Hematopoietic multipotent progenitor cell treated with erythropoietin and hydrocortisone succinate and interleukin-3 and kit ligand, for 4 days (in vitro differentiated cells): ENCODE data around the gene CPA5.

Experiments
- DNase-seq: peaks from one replicate; pipeline ENCODE4 v3.0.0-alpha.2; 2015

The CPA5 gene

GRCh38 chr7:130380861-130381455 lies 36.3 kb downstream of the CPA5 start:
- DNase-seq = no peak

- no peak for DNase-seq
Measured at GRCh38 chr7:130381468-130382312, 37.1 kb downstream of the CPA5 start.

DNA sequence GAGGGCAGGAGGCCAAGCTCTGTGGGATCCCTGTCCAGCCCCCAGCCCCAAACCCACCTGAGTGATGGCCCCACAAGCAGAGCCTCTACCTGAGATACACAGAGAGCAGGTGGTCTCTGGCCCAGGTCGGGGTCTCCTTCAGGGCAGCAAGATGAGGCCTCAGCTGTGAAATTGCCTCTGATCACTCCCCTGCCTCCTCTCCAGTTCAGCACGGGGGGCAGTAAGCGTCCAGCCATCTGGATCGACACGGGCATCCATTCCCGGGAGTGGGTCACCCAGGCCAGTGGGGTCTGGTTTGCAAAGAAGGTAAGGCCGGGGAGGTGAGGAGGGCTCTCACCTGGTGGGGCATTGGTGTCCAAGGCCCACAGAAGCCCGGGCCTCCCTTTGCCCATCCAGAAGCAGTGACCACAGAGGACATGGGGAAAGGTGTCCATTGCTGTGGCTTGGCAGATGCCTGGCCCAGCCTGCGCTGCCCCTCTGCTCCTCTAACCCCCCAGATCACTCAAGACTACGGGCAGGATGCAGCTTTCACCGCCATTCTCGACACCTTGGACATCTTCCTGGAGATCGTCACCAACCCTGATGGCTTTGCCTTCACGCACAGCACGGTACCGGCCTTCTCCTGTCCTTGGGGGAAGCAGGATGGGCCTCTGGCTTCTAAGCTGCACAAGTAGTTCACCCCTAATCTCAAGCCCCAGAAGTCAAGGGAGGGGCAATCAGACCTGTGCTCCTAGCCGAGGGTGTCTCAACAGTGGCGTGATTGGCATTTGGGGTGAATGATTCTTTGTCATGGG lies 38.8 kb downstream of the CPA5 start:
- no peak for DNase-seq

GRCh38 chr7:130384371-130384801 lies 39.8 kb downstream of the CPA5 start:
- DNase-seq = peak; percentile 34

DNA sequence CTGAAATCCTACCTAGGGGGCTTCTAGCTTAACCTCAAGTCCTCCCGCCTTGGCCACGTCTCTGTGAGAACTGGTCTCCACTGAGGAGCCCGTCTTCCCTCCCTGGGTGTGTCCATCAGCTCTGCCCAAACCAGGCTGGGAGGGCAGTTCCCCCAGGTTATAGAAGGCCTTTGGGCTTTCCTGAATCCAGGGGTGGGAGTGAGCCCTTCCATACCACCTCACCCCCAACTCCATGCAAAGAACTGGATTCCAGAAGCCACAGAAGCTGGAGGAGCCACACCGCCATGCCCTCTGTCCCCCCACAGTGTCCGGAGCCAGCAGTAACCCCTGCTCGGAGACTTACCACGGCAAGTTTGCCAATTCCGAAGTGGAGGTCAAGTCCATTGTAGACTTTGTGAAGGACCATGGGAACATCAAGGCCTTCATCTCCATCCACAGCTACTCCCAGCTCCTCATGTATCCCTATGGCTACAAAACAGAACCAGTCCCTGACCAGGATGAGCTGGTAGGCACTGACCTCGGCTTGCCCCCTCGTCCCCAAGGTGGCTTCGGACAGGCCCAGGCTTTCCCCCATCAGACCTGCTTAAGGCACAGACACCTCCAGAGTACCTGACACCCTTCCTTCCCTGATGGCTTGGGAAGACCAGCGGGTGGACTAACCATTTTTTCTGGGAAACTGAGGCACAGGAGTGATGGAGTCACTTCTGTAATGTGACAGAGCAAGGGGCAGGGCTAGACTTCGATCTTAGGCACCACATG lies 40.4 kb downstream of the CPA5 start:
- DNase-seq = no peak

DNA sequence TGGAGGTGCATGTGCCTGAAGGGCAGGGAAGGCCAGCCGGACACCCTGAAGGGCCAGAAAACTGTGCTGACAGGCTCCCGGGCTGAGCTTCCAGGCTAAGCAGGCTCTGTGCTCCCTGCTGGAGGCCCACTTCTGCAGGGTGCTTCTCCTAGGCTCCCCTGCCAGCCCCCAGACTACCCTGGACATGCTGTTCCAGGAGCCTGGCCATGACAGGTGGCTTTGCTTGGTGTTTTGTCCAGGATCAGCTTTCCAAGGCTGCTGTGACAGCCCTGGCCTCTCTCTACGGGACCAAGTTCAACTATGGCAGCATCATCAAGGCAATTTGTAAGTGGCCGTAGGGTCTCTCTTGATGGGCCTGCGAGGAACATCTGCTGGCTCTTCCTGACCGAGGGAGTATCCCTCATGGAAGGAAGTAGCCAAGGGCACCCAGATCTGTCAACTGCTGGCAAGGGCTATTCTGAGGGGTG lies 41.0 kb downstream of the CPA5 start:
- DNase-seq = no peak

GRCh38 chr7:130386876-130387275 lies 42.3 kb downstream of the CPA5 start:
- no peak for DNase-seq

- no peak for DNase-seq
Measured at GRCh38 chr7:130387306-130387627, 42.7 kb downstream of the CPA5 start.

DNA sequence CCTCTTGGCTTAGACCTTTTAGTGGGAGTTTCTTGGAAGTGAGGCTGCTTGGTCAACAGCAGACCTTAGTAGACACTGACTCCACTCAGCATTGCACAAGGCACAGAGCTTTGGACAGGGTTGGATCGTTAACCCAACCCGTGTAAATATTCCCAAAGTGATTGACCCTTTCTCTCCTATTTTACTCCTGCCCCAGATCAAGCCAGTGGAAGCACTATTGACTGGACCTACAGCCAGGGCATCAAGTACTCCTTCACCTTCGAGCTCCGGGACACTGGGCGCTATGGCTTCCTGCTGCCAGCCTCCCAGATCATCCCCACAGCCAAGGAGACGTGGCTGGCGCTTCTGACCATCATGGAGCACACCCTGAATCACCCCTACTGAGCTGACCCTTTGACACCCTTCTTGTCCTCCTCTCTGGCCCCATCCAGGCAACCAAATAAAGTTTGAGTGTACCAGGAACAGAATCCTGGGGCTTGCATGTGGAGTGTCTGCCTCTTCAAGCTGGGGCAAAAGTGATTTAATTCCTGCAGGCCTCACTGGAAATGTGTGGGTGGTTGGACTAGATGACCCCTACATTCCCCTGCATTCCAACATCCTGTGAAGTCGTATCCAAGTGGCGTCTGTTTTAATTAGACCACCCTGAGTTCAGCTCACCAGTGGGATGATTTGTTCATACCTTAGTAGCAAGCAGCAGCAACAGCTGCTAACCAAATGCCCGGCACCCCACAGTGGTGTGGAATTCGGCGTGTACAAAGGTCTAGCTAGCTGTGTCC lies 43.2 kb downstream of the CPA5 start:
- DNase-seq = no peak

DNA sequence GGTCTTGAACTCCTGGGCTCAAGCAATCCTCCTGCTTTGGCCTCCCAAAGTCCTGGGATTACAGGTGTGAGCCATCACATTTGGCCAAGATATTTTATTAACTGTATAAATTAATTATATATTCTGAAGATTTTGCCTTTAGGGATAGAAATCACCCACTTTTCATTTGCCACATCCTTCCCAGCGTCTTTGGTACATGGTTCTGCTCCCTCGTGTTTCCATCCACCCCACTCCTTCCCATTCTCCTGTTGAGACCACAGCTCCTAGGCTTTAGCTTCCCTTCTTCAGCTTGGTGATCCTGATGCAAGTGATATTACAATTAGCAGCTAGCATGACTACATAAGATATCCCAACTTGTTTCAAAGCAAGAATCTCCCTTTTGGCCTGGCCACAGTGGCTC lies 44.1 kb downstream of the CPA5 start:
- DNase-seq = no peak

- no peak for DNase-seq
Measured at GRCh38 chr7:130390486-130390885, 45.9 kb downstream of the CPA5 start.

- peak; percentile 42 for DNase-seq
Measured at GRCh38 chr7:130393101-130393561, 48.5 kb downstream of the CPA5 start.

GRCh38 chr7:130393841-130394411 lies 49.3 kb downstream of the CPA5 start:
- DNase-seq = peak; percentile 57

GRCh38 chr7:130394421-130395195 lies 50.0 kb downstream of the CPA5 start:
- peak; percentile 96 for DNase-seq

GRCh38 chr7:130395421-130395820 lies 50.8 kb downstream of the CPA5 start:
- no peak for DNase-seq

- no peak for DNase-seq
Measured at GRCh38 chr7:130396109-130396508, 51.5 kb downstream of the CPA5 start.

DNA sequence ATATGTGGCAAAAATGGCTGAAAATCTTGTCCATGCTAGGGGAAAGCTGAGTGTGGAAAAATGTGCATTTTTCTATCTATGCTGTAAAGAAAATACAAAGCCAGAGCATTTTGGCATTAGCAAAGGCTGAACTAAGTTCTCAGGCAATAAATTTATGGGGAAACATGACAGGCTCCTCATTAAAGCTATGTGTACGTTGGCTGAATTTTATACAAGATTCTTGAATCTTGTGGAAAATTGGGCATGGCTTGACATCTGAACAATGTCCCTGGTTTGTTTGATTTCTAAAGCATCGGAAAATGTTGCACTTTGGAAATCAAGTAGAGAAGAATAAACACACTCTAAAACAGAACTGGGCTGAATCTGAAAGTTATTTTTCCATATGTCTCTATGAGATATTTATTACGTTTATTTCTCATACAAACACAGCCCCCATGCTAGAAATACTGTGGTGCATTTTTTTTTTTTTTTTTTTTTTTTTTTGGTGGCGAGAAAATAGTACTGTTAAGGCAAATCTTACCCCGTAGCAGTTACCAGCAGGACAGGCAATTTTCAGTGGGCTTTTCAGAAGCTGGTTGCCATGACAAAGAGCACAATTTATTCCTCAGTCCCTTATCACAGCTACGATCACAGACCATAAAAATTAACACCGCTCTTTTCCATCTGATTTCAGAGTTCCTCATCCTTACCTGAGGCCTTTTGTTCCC lies 52.6 kb downstream of the CPA5 start:
- DNase-seq = no peak

GRCh38 chr7:130397758-130398073 lies 53.1 kb downstream of the CPA5 start:
- no peak for DNase-seq

GRCh38 chr7:130398526-130399090 lies 54.0 kb downstream of the CPA5 start:
- peak; percentile 31 for DNase-seq

- DNase-seq = no peak
Measured at GRCh38 chr7:130400120-130400572, 55.5 kb downstream of the CPA5 start.
